ENCODE data around the gene ARHGEF11.

ARHGEF11 gene

DNA sequence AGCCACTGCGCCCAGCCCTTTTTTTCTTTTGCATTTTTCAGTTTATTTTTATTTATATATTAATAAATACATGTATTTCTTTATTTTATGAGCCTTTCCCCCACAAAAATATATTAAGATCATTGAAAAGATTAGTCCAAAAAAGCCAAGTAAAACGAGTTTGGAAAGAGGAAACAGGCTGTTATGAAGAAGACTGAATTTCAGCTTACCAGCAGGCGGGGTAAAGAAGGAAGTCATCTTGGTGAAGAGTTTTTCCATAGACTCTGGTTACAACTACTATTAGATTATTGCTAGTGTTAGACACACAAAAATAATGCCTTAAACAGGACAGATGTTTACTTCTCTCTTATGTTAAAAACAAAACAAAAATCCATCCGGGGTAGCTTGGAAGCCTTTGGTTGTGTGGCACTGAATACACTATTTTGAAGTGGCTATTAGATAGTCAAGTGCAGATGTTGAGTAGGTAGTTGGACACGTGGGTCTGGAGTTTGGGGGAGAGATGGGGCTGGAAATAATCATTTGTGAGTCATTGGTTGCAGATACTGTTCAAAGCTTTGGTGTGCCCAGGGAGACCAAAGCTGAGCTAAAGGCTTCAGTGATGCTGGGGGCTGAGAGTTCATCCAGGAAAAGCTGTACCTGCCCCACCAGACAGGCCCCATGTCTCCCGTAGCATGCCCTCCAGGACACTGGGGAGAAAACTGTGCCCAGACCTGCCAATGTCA lies 133.8 kb downstream of the ARHGEF11 start:
- no peak for DNase-seq (ENCODE audit: low read depth, low spot score)

DNA sequence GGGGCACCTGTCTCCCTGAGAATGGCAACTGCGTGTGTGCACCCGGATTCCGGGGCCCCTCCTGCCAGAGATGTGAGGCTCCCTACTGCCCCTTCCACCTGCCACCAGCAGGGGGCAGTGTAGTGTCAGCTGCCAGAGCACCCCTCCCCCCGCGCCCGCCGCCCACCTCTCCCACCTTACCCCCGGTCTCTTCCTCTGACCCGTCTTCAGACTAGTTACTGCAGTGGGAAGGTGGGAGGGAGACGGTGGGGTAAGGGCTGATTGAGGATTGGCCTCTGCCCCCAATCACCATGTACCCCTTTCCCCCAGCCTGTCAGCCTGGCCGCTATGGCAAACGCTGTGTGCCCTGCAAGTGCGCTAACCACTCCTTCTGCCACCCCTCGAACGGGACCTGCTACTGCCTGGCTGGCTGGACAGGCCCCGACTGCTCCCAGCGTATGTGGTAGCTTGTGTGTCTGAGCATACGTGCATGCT lies 135.2 kb downstream of the ARHGEF11 start:
- DNase-seq (ENCODE audit: low read depth, low spot score): no peak

DNA sequence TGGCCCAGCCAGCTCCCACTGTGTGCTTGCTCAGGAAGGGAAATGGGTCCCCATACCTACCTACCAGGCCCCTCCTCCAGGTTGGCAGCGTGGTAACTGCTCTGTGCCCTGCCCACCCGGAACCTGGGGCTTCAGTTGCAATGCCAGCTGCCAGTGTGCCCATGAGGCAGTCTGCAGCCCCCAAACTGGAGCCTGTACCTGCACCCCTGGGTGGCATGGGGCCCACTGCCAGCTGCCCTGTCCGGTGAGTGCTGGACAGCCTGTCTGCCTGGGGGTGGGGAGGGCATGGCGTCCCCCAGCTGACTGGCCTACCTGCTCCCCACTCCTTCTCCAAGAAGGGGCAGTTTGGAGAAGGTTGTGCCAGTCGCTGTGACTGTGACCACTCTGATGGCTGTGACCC lies 135.9 kb downstream of the ARHGEF11 start:
- no peak for DNase-seq (ENCODE audit: low read depth, low spot score)

DNA sequence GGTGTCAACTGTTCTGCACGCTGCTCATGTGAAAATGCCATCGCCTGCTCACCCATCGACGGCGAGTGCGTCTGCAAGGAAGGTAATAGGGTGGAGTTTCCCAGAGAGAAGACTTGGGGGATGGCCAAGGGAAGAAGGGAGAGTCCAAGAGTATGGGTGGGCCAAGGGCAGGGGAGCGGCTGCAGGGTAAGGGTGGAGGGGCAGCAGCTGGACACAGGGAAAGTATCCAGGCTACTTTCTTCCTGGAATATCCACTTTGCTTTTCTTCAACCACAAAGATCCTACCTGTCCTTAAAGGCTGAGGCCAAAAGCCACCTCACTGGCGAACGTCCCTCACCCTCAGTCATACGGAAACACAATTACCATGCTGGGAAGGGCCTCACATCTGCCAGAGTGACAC lies 136.6 kb downstream of the ARHGEF11 start:
- no peak for DNase-seq (ENCODE audit: low read depth, low spot score)

DNA sequence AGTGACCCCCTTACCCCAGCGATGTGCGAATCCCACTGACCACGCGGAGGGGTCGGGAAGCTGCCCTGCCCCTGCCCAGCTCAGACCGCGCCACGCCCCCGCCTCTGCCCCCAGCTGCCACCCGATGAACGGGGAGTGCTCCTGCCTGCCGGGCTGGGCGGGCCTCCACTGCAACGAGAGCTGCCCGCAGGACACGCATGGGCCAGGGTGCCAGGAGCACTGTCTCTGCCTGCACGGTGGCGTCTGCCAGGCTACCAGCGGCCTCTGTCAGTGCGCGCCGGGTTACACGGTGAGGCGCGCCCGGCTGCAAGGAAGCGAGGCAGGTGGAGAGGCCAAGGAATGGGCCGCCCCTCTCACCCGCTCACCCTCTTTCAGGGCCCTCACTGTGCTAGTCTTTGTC lies 137.0 kb downstream of the ARHGEF11 start:
- no peak for DNase-seq (ENCODE audit: low read depth, low spot score)

DNA sequence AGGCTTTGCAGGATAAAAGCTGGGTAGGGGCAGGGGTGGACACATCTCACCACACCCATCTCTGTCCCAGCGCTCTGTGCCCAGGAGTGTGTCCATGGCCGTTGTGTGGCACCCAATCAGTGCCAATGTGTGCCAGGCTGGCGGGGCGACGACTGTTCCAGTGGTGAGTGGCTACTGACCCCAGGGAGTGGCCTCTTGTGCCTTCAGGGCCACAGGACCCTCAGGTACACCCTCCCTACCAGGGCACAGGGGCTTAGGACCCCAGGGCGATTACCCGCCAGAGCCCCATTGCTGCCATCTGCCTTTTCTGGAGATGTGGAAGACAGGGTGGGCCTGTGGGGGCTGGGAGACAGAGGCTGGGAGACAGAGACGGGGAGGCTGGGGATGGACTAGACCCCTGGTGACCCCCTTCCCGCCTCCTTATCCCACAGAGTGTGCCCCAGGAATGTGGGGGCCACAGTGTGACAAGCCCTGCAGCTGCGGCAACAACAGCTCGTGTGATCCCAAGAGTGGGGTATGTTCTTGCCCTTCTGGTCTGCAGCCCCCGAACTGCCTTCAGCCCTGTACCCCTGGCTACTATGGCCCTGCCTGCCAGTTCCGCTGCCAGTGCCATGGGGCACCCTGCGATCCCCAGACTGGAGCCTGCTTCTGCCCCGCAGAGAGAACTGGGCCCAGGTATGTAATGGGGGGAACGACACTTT lies 139.2 kb downstream of the ARHGEF11 start:
- DNase-seq (ENCODE audit: low read depth, low spot score): no peak

DNA sequence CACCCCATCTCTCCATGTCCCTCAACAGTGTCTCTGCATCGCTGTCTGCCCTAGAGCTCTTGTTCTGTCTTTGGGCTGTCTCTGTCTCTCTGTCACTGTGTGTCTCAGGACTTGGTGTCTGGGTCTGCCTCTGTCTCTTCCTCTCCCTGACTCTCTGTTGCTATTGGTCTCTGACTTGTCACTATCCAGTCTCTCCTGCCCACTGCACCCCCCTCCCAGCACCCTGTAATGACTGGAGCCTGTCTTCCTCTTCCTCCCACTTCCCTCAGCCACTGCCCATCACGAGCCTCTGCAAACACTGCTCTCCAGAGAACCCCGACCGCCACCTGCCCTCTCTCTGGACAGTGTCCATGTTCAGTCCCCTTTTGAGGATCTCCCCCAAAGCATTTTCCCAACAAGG lies 139.9 kb downstream of the ARHGEF11 start:
- no peak for DNase-seq (ENCODE audit: low read depth, low spot score)

DNA sequence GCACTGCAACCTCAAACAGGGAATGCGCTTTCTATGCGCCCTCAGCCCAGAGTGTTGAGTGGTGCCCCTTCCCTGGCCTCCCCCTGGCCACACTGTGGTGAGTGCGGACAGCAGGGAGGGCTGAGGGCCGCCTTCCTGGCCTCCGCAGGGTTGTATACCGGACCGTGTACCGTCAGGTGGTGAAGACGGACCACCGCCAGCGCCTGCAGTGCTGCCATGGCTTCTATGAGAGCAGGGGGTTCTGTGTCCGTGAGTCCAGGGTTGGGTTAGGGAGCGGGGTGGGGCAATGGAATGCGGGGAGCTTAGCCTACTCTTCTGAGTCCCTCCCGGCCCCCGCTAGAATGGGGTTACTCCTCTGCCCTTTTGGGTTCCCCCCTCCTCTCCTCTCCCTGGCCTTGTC lies 140.4 kb downstream of the ARHGEF11 start:
- DNase-seq (ENCODE audit: low read depth, low spot score): no peak

DNA sequence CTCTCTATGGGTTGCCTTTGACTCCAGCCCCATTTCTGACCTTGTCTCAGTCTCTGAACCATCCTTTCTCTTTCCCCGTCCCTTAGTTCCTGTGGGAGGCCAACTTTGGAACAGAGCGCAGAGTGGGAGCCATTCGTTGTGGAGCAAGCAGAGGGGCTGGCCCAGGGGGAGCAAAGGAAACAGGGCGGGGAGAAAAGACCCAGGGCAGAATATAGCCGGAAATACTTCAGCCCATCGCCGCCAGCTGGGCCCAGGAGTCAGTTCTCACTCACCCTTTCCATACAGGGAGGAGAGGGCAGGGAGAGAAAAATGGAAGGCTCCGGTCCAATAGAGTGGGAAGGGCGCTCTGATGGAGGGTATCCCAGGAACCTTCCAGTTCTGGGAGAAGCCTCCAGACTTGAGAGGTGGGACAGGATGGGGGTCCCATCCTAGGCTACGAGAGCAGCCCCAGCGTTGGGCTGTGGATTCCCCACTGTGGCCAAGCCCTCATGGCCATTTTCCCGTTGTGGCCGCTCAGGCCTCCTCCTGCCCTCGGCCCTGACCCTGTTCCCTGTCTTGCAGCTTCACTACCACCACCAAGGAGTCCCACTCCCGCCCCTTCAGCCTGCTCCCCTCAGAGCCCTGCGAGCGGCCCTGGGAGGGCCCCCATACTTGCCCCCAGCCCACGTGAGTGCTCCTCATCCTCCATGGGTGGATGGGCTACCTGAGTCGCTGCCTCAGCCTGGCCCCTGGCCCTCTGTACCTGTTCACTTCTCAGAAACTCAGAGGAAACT lies 141.2 kb downstream of the ARHGEF11 start:
- DNase-seq (ENCODE audit: low read depth, low spot score): no peak

DNA sequence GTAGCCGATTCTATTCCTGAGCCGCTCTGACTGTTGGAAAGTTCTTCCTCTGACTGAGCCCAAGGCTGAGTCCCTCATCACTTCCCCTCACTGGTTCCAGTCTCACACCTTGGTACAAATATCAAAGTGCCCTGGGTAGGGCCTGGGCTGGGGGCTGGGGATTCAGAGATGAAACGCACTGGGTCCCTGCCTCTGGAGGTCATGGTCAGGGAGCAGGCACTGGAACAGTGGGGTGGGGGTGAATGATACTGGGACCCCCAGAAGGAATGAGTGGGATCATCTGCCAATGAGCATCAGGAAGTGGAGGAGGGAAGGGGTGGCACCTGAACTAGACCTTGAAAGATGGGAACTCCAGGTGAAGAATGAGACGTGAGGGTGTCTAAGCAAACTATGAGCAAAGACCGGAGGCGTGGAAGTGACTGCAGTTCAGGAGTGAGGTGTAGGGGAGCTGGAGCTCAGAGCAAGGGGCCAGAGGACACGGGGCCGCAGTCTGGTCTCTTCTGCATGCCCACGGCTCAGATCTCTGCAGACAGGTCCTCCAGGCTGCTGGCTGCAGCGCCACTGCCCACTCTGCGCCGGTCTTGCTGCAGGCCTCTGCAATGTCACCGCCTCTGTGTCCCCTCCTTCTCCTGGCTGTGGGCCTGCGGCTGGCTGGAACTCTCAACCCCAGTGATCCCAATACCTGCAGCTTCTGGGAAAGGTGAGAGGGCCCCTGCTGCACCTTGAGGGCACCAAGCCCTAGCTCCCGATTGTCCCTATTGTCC lies 142.0 kb downstream of the ARHGEF11 start:
- no peak for DNase-seq (ENCODE audit: low read depth, low spot score)

DNA sequence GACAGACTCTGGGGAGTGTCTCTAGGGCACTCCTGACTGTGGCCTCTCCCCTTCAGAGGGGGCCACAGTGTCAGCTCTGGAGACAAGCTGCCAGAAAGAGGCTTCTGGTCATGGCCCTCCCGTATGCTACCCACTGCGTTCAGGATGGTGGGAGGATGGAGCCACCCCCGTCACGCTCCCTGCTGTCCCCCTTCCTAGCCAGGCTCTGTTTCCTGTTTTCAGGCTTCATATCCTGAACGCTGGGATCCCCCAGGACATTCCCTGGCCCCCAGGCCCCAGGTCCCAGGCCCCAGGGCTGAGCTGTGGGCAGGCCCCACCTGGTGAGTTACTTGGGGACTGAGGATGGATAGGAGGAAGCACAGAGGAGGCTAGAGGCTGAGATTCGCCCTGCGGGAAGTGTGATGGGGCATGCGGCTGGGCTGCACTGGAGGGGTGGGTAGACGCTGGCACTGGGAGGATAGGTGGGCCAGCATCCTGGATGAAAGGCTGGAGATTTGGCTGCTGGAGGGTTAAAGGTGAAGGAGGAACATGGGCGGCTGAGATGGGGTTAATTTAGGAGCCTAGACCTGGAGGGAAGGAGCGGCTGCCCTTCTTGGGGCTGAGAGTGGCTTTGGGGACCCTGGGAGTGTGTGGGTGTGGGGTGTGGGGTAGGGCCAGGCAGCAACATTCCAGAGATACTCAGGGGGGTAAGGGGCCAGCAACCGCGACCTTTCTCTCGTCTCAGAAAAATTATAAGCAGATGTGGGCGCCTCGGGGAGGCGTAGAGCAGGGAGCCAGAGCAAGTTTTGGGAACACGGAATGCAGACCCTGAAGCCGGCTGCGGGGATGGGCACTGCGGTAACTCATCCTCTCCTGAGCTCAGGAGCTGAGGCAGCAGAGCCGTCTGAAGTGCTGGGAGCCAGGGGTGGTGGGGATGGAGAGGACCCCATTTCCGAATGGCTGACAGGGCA lies 143.3 kb downstream of the ARHGEF11 start:
- DNase-seq (ENCODE audit: low read depth, low spot score): no peak

DNA sequence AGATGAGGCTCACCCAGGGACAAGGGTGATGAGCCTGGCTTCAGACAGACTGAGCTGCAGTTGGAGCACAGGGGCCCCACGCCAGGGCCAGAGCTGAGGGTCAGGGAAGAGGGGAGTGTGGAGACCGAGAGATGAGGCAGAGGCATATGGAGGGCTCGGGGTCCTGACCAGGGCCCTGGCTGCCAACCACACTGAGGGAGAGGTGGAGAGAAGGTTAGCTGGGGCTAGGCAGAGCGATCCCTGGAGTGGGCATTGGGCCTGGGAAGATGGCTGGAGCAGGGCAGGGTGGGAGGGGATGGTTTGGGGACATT lies 144.0 kb downstream of the ARHGEF11 start:
- no peak for DNase-seq (ENCODE audit: low read depth, low spot score)

DNA sequence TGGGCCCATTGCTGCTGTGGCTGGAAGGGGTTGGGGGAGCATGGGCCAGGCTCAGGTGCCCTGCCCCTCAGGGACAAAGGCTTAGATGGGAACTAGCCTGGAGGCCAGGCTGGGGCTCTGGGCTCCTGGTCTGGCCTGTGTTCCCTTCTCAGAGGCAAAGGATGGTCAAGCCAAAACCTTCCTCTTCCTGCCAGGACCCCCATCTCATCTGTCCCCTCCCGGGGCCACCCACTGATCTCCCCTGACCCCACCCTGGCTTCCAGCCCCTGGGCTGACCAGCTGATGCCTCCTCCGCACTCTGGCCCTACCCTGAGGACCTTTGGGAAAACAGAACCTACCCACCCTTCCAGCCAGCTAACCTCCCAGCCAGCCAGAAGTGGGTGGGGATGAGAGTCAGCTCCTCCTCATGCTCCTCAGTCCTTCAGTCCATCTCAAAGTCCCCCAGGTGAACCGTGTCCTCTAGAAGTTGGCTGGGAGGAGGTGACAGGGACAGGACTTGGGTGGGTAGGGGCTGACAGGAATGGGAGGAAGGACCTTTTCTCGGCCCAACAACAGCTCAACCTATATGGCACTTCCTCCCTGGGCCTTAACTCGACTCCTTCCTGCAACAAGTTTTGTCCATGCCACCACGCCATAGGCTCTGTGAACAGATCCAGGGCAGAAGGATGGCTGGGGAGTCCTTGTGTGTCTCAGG lies 144.5 kb downstream of the ARHGEF11 start:
- no peak for DNase-seq (ENCODE audit: low read depth, low spot score)

DNA sequence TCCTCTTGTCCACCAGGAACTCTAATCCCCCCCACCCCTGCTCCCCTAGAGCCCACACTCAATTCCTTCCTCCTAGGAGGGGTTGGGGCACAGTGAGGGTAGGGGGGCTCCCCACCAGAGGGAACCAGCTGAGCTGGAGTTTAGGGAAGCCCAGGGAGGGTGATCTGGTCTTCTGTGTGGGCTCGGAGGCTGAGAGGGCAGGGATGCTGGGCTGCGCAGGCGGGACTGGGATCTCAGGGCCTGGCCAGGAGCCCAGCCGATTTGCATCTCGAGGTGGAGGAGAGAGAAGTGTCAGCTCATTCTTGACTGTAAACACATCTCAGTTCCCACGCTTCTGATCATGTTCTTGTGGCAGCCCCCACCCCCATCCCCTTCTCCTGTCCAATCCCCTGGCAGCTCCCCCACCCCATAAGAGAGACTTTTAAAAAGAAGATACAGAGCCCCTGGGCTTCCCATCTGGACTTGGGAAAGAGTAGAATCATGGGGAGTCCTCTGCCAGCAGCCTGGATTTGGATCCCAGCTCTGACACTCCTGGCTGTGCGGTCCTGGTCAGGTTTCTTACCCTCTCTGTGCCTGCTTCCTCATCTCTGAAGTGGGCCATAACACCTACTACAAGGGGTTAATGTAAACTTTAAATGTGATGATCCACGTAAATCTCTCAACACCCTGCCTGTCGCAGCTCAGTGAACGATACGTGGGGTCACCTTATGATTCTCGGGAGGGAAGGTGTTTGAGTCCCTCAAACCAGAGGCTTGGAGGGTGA lies 145.4 kb downstream of the ARHGEF11 start:
- no peak for DNase-seq (ENCODE audit: low read depth, low spot score)

DNA sequence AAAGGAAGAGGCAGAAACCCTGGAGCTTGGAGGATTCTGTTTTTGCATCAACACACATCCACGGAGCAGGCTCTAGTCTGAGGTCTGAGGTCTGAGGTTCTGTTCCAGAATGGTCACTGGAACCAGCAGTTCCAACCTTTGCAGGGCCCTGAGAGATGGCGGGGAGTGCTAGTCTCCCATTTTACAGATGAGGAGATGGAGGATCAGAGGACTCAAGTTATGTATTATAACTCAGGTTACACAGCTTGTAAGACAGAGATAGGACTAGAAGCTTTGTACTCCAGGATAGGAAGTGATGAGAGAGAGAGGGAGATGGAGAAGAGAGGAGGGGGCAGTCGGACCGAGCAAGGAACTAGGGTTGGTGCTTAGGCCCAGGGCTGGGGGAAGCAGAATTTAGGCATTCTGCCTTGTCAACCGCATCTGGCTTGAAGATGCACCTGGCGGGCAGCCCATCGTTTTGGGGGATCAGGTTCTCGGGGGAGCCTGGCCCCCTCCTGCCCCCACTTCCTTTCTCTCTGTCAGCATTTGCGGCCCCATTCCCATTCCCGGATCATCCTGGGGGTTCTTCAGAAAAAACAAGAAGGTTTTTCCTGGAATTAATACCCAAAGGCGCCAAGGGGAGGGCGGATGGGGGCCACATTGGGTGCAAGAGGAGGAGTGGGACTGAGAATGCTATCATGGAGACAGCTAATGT lies 146.4 kb downstream of the ARHGEF11 start:
- no peak for DNase-seq (ENCODE audit: low read depth, low spot score)

DNA sequence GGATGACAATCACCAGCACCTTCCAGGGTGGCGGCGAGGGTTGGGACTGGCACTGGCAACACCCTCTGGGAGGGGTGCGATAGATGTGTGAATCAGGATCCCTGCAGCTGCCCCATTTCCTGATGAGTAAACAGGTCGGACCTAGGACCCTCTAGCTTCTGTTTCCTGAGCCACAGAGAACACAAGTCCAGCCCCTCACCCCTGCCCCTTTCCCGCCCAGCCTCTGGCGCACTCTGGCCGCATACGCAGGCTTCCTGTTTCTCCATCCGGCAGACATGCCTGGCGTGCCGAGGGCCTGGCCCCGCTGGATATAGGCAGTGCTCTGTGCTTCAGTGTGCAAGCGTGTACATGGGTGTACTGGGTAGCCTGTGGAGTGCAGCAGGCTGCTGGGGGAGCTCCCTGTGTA lies 147.4 kb downstream of the ARHGEF11 start:
- DNase-seq (ENCODE audit: low read depth, low spot score): no peak

DNA sequence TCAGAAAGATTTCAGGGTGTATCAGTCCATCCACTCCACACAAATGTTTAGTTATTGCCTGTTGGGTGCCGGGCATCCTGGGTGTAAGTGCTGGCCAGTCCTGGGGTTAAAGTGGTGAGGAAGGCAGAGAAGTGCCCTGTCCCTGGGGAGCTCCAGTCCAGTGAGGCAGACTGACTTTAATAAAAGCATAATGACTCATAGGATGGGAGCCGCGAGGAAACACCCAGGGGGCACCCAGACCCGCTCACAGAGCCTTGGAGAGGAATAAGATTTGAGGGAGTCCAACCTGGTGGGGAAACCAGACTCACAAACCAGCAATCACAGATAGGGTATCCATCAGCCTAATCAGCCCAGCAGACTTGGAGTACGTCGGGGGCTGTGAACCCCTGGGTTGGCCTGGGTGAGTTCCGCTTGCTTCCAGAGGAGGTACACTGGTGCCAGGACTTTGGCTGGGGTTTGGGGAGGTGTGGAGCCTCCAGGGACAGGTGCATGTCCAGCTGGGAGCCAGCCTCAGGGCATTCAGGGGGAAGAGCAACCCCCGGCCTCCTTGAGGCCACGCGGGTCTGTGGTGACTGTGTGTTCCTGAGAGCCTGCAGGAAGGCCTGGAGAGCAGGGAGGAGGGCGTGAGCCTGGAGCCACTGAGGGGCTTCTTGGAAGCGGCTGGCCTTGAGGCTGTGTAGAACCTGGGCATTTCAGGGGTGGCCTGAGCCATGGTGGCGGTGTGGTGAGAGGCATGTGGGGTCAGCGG lies 148.3 kb downstream of the ARHGEF11 start:
- DNase-seq (ENCODE audit: low read depth, low spot score): no peak

DNA sequence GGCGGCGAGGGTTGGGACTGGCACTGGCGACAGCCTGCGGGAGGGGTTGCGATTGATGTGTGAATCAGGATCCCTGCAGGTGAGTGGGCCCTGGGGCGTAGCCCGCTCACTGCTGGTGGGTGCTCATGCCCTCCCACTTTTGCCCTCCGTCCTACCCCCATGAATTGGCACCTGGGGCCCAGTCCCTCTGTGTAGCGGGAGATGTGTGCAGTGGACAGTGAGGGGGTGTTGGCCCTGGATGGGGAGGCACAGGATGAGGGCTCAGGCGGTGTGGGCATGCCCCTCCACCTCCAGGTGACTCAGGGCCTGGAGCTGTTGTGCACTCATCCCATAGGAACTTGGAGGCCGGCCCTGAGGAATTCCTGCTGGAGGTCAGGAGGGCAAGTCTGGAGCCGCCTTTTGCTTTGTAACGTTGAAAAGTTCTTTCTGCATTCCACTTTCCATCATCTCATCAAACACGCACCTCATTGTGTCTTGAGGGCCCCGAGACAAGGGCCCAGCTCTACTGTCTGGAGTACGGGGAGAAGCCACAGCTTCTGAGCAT lies 149.0 kb downstream of the ARHGEF11 start:
- no peak for DNase-seq (ENCODE audit: low read depth, low spot score)

Measured in brain pericyte (primary cell).